GM18868 (cell line): Measurements from ENCODE around the gene GALNT5.
A peak's percentile ranks its signal among the peaks of the same experiment; 100 is the strongest.

Experiments used
- ATAC-seq: cut with Tn5 transposase; IDR thresholded peaks from one replicate; pipeline ENCODE4 v1.9.1; 2021; ENCODE audit warnings: mild to moderate bottlenecking, moderate library complexity; ENCODE audit not compliant: unreplicated experiment

The GALNT5 gene

DNA sequence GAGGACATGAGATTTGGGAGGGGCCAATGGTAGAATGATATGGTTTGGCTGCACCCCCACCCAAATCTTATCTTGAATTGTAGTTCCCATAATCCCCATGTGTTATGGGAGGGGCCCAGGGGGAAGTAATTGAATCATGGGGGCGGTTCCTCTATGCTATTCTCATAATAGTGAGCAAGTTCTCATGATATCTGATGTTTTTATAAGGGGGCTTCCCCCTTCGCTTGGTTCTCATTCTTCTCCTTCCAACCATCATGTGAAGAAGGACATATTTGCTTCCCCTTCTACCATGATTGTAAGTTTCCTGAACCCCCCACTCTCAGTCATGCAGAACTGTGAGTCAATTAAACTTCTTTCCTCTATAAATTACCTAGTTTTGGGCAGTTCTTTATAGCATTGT lies 105.1 kb downstream of the GALNT5 start:
- no peak for ATAC-seq

DNA sequence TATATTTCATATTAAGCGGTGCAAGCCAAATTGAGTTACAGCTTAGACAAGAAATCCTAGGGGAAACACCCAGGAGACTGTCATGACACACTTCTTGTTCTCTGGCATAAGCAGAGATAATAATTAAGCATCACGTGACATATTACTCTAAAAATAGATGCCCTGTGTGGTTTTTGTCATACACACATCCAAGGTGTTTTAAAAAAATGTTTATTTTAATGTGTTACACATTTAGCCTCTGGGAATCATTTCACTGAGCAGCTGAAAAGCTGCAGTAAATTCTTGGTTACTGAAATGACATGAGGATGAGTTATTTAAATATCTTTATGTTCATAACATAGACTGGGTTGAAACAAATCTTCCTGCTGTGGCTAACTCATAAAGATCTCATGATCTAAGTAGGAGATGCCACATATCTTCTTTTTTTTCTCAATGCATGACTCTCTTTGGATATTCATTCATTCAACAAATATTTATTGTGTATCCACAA lies 106.2 kb downstream of the GALNT5 start:
- peak; percentile 57 for ATAC-seq
